CD14-positive monocyte (primary cell): ENCODE results near the gene TECPR1. TPM values are rescaled to one million over a fixed set of nuclear protein-coding genes. Genes with fewer than 3 reads are reported as not detected.

Source experiments
- DNase-seq, 3 donors: peaks; one replicate each; pipeline ENCODE4 v3.0.0-alpha.2; 2011 to 2022
- H2AFZ ChIP-seq: 2 replicates; pipeline ENCODE4 v1.6.0; 2012; ENCODE audit warnings: mild to moderate bottlenecking, low read depth, low read length, inconsistent platforms; ENCODE audit not compliant: insufficient read depth, poor library complexity, severe bottlenecking
- H3K27ac ChIP-seq, 2 donors: 1 replicate in 1 of 2; 2 replicates in 1 of 2; pipeline ENCODE4 v1.5.1; 2012 to 2013; ENCODE audit warnings: low read length in 2 of 2, control low read depth in 1 of 2, inconsistent platforms in 1 of 2, low read depth in 1 of 2, mild to moderate bottlenecking in 1 of 2
- H3K27me3 ChIP-seq, 2 donors: one replicate each; pipeline versions ENCODE4 v1.6.0 to v1.6.1; 2011 to 2013; ENCODE audit warnings: low read length in 2 of 2; ENCODE audit not compliant: control insufficient read depth in 2 of 2, insufficient read depth in 2 of 2
- H3K36me3 ChIP-seq, 2 donors: replicated peaks in 1 of 2; 1 replicate in 1 of 2; 2 replicates in 1 of 2; pipeline versions ENCODE4 v1.5.1 to v1.6.1; 2012 to 2013; ENCODE audit warnings: low read length in 2 of 2, control low read depth in 1 of 2, inconsistent platforms in 1 of 2, mild to moderate bottlenecking in 1 of 2; ENCODE audit not compliant: insufficient read depth in 2 of 2, control insufficient read depth in 1 of 2
- H3K4me1 ChIP-seq, 2 donors: 1 replicate in 1 of 2; 2 replicates in 1 of 2; pipeline versions ENCODE4 v1.5.1 to v1.6.1; 2012 to 2013; ENCODE audit warnings: low read length in 2 of 2, control low read depth in 1 of 2, inconsistent platforms in 1 of 2, mild to moderate bottlenecking in 1 of 2, moderate library complexity in 1 of 2; ENCODE audit not compliant: insufficient read depth in 2 of 2, control insufficient read depth in 1 of 2
- H3K4me2 ChIP-seq: replicated peaks from 2 replicates; pipeline ENCODE3; 2012; ENCODE audit warnings: low read length, moderate library complexity, mild to moderate bottlenecking; ENCODE audit not compliant: poor library complexity, severe bottlenecking; ENCODE audit errors: extremely low read depth
- H3K4me3 ChIP-seq, 3 experiments: fragments of 200-600 bp in 1 of 3; sonication (generic) in 1 of 3; replicated peaks in 1 of 3; 1 replicate in 2 of 3; 2 replicates in 1 of 3; pipeline ENCODE4 v1.5.1; 2011 to 2013; ENCODE audit warnings: low read length in 3 of 3, mild to moderate bottlenecking in 3 of 3, control low read depth in 2 of 3, low read depth in 2 of 3, inconsistent platforms in 1 of 3, moderate library complexity in 1 of 3
- H3K79me2 ChIP-seq: 2 replicates; pipeline ENCODE4 v1.6.0; 2012; ENCODE audit warnings: mild to moderate bottlenecking, control low read depth, inconsistent platforms, low read length, moderate library complexity; ENCODE audit not compliant: insufficient read depth
- H3K9ac ChIP-seq: 2 replicates; pipeline ENCODE4 v1.6.0; 2017; ENCODE audit warnings: low read length, mild to moderate bottlenecking; ENCODE audit not compliant: insufficient read depth, poor library complexity, severe bottlenecking
- H3K9me3 ChIP-seq, 2 donors: replicated peaks in 1 of 2; 1 replicate in 1 of 2; 2 replicates in 1 of 2; pipeline versions ENCODE4 v1.5.1 to v1.6.1; 2012 to 2013; ENCODE audit warnings: low read length in 2 of 2, control low read depth in 1 of 2; ENCODE audit not compliant: control insufficient read depth in 1 of 2, insufficient read depth in 1 of 2
- H4K20me1 ChIP-seq: 2 replicates; pipeline ENCODE4 v1.6.0; 2012; ENCODE audit warnings: mild to moderate bottlenecking, low read length, control low read depth, moderate library complexity; ENCODE audit not compliant: insufficient read depth
- H3K27ac Mint-ChIP-seq, 7 donors: one replicate each; pipeline ENCODE4 v1.8.0; 2020; ENCODE audit warnings: mild to moderate bottlenecking in 7 of 7, mixed read lengths in 7 of 7, moderate library complexity in 6 of 7, inconsistent platforms in 2 of 7
- H3K27me3 Mint-ChIP-seq, 3 donors: one replicate each; pipeline ENCODE4 v1.8.0; 2021 to 2022; ENCODE audit warnings: low read depth in 3 of 3, mild to moderate bottlenecking in 3 of 3, mixed read lengths in 3 of 3, moderate library complexity in 3 of 3, inconsistent platforms in 1 of 3
- H3K36me3 Mint-ChIP-seq, 2 donors: one replicate each; pipeline ENCODE4 v1.8.0; 2020; ENCODE audit warnings: mixed read lengths in 2 of 2, inconsistent platforms in 1 of 2, mild to moderate bottlenecking in 1 of 2
- H3K4me1 Mint-ChIP-seq: one replicate; pipeline ENCODE4 v1.8.0; 2020; ENCODE audit warnings: mild to moderate bottlenecking, mixed read lengths
- H3K4me3 Mint-ChIP-seq, 2 donors: one replicate each; pipeline ENCODE4 v1.8.0; 2020; ENCODE audit warnings: mild to moderate bottlenecking in 2 of 2, mixed read lengths in 2 of 2, moderate library complexity in 1 of 2
- H3K9me3 Mint-ChIP-seq, 7 donors: one replicate each; pipeline ENCODE4 v1.8.0; 2020 to 2022; ENCODE audit warnings: mixed read lengths in 7 of 7, mild to moderate bottlenecking in 6 of 7, moderate library complexity in 6 of 7, inconsistent platforms in 2 of 7
- CTCF ChIP-seq: fragments of 200-600 bp; IDR thresholded peaks from one replicate; pipeline ENCODE4 v1.8.0; 2022; ENCODE audit warnings: antibody characterized with exemption, mild to moderate bottlenecking
- WGBS: methylation state at CpG from one replicate; pipeline ENCODE4 v1.1.5; 2013; ENCODE audit warnings: missing lambda C conversion rate; ENCODE audit not compliant: insufficient coverage; 5-methylcytosine and 5-hydroxymethylcytosine counted together
- intact Hi-C, 2 donors: fragments of 100-400 bp; cut with micrococcal nuclease; formaldehyde crosslinking; loops; one replicate each; pipeline versions ENCODE4 v1.15.0 to v1.15.1; 2023
- polyA plus RNA-seq, 3 donors: library from polyadenylated mRNA; depleted of rRNA in 1 of 3; unstranded in 2 of 3; stranded (reverse) in 1 of 3; fragments of 300-500 nt in 2 of 3; fragments of >200 nt in 1 of 3; fragmentation: Illumina TruSeq in 2 of 3; gene quantifications; 1 replicate in 2 of 3; 2 replicates in 1 of 3; pipeline ENCODE4 v1.2.3, GENCODE V29; 2012 to 2021

The TECPR1 gene
- polyA plus RNA-seq, 3 donors: 5.7 to 20.0 (median 10.2) TPM

GRCh38 chr7:98287486-98287959 lies 35.5 kb upstream of the TECPR1 start:
- no peaks in the 10 kb centered on the region for H3K9me3 Mint-ChIP-seq
- no peaks in the 10 kb centered on the region for H3K27me3 ChIP-seq
- no peak for TF ChIP-seq CTCF
- H3K4me2 ChIP-seq: peak overlapping the region; percentile 100
- peaks cover 98% of the 10 kb centered on the region for H4K20me1 ChIP-seq
- H3K79me2 ChIP-seq: peaks cover 100% of the 10 kb centered on the region
- intact Hi-C loops: loop anchor here (5.0 to 10.0 kb wide), 2 partner anchors 35 to 517 kb away; partner anchors contain the start of gene TECPR1 (in 2 of the 2)
- peak overlapping the region in 1 of 2 donors; percentile 24 for H3K4me3 Mint-ChIP-seq
- H3K4me3 ChIP-seq: peak overlapping the region in 1 of 3 experiments; percentile 96
- no peaks in the 10 kb centered on the region for H3K9me3 ChIP-seq
- peak overlapping the region; percentile 40 for H3K9ac ChIP-seq
- H3K27ac Mint-ChIP-seq: peak overlapping the region; percentile 68 to 99 (median 87)
- peaks cover 63% of the 10 kb centered on the region for H3K4me1 Mint-ChIP-seq
- no peaks in the 10 kb centered on the region for H3K27me3 Mint-ChIP-seq
- H3K36me3 Mint-ChIP-seq: peaks cover 44 to 81% of the 10 kb centered on the region in 2 donors
- no peak for DNase-seq
- H3K27ac ChIP-seq: peak overlapping the region; percentile 98 to 99
- peaks cover 54 to 68% of the 10 kb centered on the region in 2 donors for H3K4me1 ChIP-seq
- peaks cover 42 to 57% of the 10 kb centered on the region in 2 donors for H3K36me3 ChIP-seq
- no peak overlapping the region for H2AFZ ChIP-seq
- WGBS: 98% methylated on average over 8 of the region's 14 CpGs

- H3K27ac Mint-ChIP-seq: peak overlapping the region; percentile 96 to 99 (median 98)
- intact Hi-C loops: loop anchor here (5.0 to 10.0 kb wide), 2 partner anchors 35 to 518 kb away; partner anchors contain the start of gene TECPR1 (in 2 of the 2)
- peaks cover 61% of the 10 kb centered on the region for H3K4me1 Mint-ChIP-seq
Observed at GRCh38 chr7:98286701-98287485, 34.9 kb upstream of the TECPR1 start.

More at GRCh38 chr7:98286701-98287485, 34.9 kb upstream of the TECPR1 start:
- no peak overlapping the region for H3K9ac ChIP-seq
- peaks cover 97% of the 10 kb centered on the region for H4K20me1 ChIP-seq
- peaks cover 100% of the 10 kb centered on the region for H3K79me2 ChIP-seq
- 95% methylated on average over 15 of the region's 21 CpGs for WGBS
- no peak overlapping the region for H2AFZ ChIP-seq
- H3K36me3 Mint-ChIP-seq: peaks cover 39 to 79% of the 10 kb centered on the region in 2 donors
- H3K27ac ChIP-seq: peak overlapping the region; percentile 98 to 99
- H3K9me3 ChIP-seq: no peaks in the 10 kb centered on the region
- peak overlapping the region; percentile 100 for H3K4me2 ChIP-seq
- peak overlapping the region; percentile 83 to 92 for H3K4me3 Mint-ChIP-seq
- no peak for TF ChIP-seq CTCF
- H3K9me3 Mint-ChIP-seq: no peaks in the 10 kb centered on the region
- peaks cover 54 to 71% of the 10 kb centered on the region in 2 donors for H3K4me1 ChIP-seq
- peak overlapping the region in 2 of 3 experiments; percentile 91 to 96 for H3K4me3 ChIP-seq
- peaks cover 37 to 51% of the 10 kb centered on the region in 2 donors for H3K36me3 ChIP-seq
- no peaks in the 10 kb centered on the region for H3K27me3 ChIP-seq
- no peaks in the 10 kb centered on the region for H3K27me3 Mint-ChIP-seq
- no peak for DNase-seq
